OCI-LY3 (cell line): ENCODE measurements around the gene LSM12.

Source experiments
- H2AFZ ChIP-seq: fragments of 200-600, 300-600 bp; shearing (Covaris generic); 2 replicates; pipeline ENCODE4 v1.6.0; 2014; ENCODE audit warnings: antibody characterized with exemption, low read depth, low read length
- H3K27ac ChIP-seq: fragments of 200-600, 300-600 bp; sonication (generic); 2 replicates; pipeline ENCODE4 v1.5.1; 2014; ENCODE audit warnings: mild to moderate bottlenecking, low read length, moderate library complexity, mixed read lengths
- H3K27me3 ChIP-seq: fragments of 200-600, 300-600 bp; sonication (generic); 2 replicates; pipeline ENCODE4 v1.6.1; 2014; ENCODE audit warnings: low read depth, low read length, mixed read lengths
- H3K36me3 ChIP-seq: fragments of 200-600, 300-600 bp; sonication (generic); replicated peaks from 2 replicates; pipeline ENCODE3; 2014; ENCODE audit warnings: low read depth, low read length, mixed read lengths
- H3K4me1 ChIP-seq: fragments of 300-600, 200-600 bp; sonication (generic); 2 replicates; pipeline ENCODE4 v1.6.1; 2014; ENCODE audit warnings: low read length, mixed read lengths
- H3K4me2 ChIP-seq: fragments of 200-600, 300-600 bp; sonication (generic); 2 replicates; pipeline ENCODE4 v1.6.1; 2014; ENCODE audit warnings: low read length, mixed read lengths
- H3K4me3 ChIP-seq: fragments of 300-600, 200-600 bp; sonication (generic); 2 replicates; pipeline ENCODE4 v1.5.1; 2014; ENCODE audit warnings: antibody characterized with exemption, mild to moderate bottlenecking, low read length, moderate library complexity
- H3K79me2 ChIP-seq: fragments of 300-600, 200-600 bp; shearing (Covaris generic); 2 replicates; pipeline ENCODE4 v1.6.1; 2014; ENCODE audit warnings: mild to moderate bottlenecking, low read length, mixed read lengths
- H3K9ac ChIP-seq: fragments of 300-600, 200-600 bp; shearing (Covaris generic); 2 replicates; pipeline ENCODE4 v1.6.0; 2014; ENCODE audit warnings: mild to moderate bottlenecking, low read length, moderate library complexity
- H3K9me3 ChIP-seq: fragments of 200-600, 300-600 bp; shearing (Covaris generic); 2 replicates; pipeline ENCODE4 v1.6.1; 2014; ENCODE audit warnings: low read length, mixed read lengths; ENCODE audit not compliant: insufficient read depth
- H4K20me1 ChIP-seq: fragments of 200-600, 300-600 bp; sonication (generic); 2 replicates; pipeline ENCODE4 v1.6.1; 2016; ENCODE audit warnings: low read length, mixed read lengths; ENCODE audit not compliant: insufficient read depth
- EZH2phosphoT487 ChIP-seq: fragments of 200-600 bp; shearing (Covaris generic); IDR thresholded peaks from 2 replicates; pipeline ENCODE4 v1.6.1; 2018; ENCODE audit warnings: antibody characterized with exemption, mixed run types, low read depth
- TF ChIP-seq, protein P1 (sequence below): fragments of 200-600, 300-600 bp; sonication (generic); IDR thresholded peaks from 2 replicates; pipeline ENCODE4 v1.5.1; 2014; ENCODE audit warnings: antibody characterized with exemption, low read length, low read depth

LSM12 gene

DNA sequence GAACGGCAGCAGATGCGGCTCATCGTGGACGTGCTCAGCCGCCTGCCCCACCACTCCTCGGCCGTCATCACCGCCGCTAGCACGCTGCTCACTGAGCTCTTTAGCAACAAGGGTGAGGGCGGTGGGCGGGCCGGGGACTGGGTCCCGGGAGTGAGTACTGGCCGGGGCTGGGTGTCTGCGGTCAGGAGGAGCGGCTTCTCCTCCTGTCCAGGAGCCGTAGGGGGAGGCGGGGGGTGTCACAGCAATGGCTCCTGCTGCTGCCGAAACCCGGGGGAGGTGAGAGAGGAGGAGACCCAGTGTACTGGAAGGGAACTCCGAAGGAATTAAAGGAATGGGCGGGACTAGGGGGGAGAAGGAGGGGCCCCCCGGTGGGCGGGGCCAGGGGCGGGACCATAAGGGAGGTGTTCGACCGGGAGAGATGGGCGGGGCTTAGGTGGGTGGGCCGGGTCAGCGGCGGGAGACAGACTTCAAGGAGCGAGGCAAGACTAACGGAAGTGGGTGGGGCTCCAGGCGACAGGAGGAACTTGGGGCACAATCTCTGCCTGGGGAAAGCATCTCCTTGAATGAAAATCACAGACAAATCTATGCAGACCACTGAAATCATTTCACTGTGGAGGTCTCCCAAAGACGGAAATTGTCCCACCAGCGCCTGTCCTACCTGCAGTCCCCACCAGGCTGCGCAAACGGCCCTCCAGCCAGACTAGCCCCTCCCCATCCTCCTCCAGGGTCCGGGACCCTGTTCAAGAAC, 59.7 kb downstream of the LSM12 start:
- H3K4me2 ChIP-seq: peak overlapping the region; percentile 91
- H3K4me1 ChIP-seq: peaks cover 8% of the 10 kb centered on the region
- no peaks in the 10 kb centered on the region for H3K79me2 ChIP-seq
- H4K20me1 ChIP-seq: no peaks in the 10 kb centered on the region
- peak overlapping the region; percentile 75 for H3K9ac ChIP-seq
- peak overlapping the region; percentile 73 for H2AFZ ChIP-seq
- H3K27me3 ChIP-seq: no peaks in the 10 kb centered on the region
- no peak for TF ChIP-seq EZH2phosphoT487
- TF ChIP-seq, protein P1, sequence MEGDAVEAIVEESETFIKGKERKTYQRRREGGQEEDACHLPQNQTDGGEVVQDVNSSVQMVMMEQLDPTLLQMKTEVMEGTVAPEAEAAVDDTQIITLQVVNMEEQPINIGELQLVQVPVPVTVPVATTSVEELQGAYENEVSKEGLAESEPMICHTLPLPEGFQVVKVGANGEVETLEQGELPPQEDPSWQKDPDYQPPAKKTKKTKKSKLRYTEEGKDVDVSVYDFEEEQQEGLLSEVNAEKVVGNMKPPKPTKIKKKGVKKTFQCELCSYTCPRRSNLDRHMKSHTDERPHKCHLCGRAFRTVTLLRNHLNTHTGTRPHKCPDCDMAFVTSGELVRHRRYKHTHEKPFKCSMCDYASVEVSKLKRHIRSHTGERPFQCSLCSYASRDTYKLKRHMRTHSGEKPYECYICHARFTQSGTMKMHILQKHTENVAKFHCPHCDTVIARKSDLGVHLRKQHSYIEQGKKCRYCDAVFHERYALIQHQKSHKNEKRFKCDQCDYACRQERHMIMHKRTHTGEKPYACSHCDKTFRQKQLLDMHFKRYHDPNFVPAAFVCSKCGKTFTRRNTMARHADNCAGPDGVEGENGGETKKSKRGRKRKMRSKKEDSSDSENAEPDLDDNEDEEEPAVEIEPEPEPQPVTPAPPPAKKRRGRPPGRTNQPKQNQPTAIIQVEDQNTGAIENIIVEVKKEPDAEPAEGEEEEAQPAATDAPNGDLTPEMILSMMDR: peak; percentile 47
- H3K27ac ChIP-seq: no peak overlapping the region
- H3K36me3 ChIP-seq: peaks cover 2% of the 10 kb centered on the region
- H3K4me3 ChIP-seq: peak overlapping the region; percentile 91
- H3K9me3 ChIP-seq: no peaks in the 10 kb centered on the region

DNA sequence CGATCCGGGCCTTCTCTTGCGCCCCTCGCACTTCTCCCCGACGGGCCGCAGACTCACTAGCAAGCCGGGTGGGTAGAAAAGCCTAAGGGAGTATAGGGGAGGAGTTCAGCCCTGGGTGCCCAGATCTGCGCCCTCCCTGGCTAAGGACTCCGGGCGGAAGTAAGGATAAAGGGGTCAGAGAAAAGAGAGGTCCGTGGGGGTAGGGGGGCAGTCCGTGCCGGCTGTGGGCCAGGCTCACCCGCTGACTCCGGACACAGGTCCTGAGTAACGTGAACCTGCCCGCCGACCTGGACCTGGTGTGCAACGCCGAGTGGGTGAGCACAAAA, 60.2 kb downstream of the LSM12 start:
- Histone ChIP-seq H3K36me3 (peaks cover 2% of the 10 kb centered on the region), H2AFZ (no peak overlapping the region), H4K20me1 (no peaks in the 10 kb centered on the region), H3K9me3 (no peaks in the 10 kb centered on the region), H3K27ac (no peak overlapping the region), H3K4me3 (peak overlapping the region; percentile 91), H3K4me1 (peaks cover 8% of the 10 kb centered on the region), H3K79me2 (no peaks in the 10 kb centered on the region), H3K9ac (no peak overlapping the region), H3K4me2 (peak overlapping the region; percentile 91), H3K27me3 (no peaks in the 10 kb centered on the region)
- TF ChIP-seq EZH2phosphoT487: no peak
- TF ChIP-seq, protein P1: no peak

DNA sequence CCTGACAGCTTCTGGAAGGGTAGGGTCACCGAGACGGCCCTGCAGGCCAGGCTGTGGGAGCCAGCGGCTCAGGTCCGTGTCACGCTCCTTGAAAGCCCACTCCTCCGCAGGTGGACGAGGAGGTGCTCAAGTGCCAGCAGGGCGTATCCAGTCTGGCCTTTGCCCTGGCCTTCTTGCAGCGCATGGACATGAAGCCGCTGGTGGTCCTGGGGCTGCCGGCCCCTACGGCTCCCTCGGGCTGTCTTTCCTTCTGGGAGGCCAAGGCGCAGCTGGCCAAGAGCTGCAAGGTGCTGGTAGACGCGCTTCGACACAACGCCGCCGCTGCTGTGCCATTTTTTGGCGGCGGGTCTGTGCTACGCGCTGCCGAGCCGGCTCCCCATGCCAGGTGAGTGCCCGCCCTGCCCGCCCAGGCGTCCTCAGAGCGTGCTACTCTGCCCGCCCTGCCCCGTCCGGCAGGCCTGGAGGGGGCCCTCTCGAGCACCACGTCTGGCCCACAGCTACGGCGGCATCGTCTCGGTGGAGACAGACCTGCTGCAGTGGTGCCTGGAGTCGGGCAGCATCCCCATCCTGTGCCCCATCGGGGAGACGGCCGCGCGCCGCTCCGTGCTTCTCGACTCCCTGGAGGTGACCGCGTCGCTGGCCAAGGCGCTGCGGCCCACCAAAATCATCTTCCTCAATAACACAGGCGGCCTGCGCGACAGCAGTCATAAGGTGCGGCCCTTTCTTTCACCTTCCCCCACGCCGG, 60.8 kb downstream of the LSM12 start:
- Histone ChIP-seq H3K9me3 (no peaks in the 10 kb centered on the region), H3K27ac (no peak overlapping the region), H3K36me3 (peaks cover 2% of the 10 kb centered on the region), H3K9ac (no peak overlapping the region), H4K20me1 (no peaks in the 10 kb centered on the region), H3K27me3 (no peaks in the 10 kb centered on the region), H3K4me1 (peaks cover 8% of the 10 kb centered on the region), H3K4me2 (no peak overlapping the region), H3K79me2 (no peaks in the 10 kb centered on the region), H2AFZ (no peak overlapping the region), H3K4me3 (no peak overlapping the region)
- TF ChIP-seq, protein P1: no peak
- no peak for TF ChIP-seq EZH2phosphoT487

DNA sequence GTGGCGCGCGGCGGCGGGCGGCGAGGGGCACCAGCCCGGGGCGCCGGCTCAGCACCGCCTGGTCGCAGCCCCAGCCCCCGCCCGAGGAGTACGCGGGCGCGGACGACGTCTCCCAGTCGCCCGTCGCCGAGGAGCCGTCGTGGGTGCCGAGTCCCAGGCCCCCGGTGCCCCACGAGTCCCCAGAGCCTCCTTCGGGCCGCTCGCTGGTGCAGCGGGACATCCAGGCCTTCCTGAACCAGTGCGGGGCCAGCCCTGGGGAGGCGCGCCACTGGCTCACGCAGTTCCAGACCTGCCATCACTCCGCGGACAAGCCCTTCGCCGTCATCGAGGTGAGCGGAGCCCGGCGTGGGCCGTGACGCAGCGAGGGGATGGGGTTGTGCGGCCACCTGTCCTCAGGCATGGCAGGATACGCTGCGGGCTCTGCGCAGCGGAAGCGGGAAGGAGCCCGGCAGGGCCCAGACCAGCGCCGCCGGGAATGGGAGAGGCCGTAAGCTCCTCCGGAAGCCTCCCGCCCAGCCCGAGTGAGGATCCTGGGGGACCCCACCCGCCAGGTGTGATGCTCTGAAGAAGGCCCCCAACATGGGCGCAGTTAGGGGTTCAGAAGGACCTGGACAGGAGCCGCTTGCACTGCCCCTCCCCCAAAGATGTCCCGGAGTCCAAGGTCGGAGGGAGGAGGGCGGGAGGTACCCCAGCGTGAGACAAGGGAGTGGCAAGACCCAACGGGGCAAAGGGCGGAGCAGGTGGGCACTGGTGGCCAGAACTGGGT, 61.5 kb downstream of the LSM12 start:
- Histone ChIP-seq H3K36me3 (peaks cover 2% of the 10 kb centered on the region), H3K27ac (no peak overlapping the region), H3K4me2 (no peak overlapping the region), H3K27me3 (no peaks in the 10 kb centered on the region), H3K9ac (no peak overlapping the region), H4K20me1 (no peaks in the 10 kb centered on the region), H3K9me3 (no peaks in the 10 kb centered on the region), H2AFZ (no peak overlapping the region), H3K4me3 (no peak overlapping the region), H3K79me2 (no peaks in the 10 kb centered on the region), H3K4me1 (peaks cover 8% of the 10 kb centered on the region)
- TF ChIP-seq, protein P1: no peak
- TF ChIP-seq EZH2phosphoT487: no peak
